ENCODE data around the gene SPRR2D.

DNA sequence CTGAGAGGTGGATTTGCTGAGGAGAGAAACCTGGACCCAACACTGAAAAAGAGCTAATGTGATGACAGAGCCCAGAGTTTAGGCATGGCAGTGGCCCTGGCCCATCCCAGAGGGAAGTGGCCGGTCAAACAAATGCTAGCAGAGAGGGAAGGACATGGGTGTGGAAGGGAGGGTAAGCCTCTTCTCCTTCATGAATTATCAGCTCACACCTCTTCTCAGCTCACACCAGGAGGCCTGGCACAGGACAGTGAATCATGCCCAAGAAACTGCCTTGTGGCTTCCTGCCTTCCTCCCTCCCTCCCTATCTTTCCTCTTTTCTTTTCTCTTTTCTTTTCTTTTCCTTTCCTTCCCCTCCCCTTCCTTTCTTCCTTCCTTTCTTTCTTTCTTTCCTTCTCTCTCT, 40.6 kb downstream of the SPRR2D start:
- TF ChIP-seq, protein P1, sequence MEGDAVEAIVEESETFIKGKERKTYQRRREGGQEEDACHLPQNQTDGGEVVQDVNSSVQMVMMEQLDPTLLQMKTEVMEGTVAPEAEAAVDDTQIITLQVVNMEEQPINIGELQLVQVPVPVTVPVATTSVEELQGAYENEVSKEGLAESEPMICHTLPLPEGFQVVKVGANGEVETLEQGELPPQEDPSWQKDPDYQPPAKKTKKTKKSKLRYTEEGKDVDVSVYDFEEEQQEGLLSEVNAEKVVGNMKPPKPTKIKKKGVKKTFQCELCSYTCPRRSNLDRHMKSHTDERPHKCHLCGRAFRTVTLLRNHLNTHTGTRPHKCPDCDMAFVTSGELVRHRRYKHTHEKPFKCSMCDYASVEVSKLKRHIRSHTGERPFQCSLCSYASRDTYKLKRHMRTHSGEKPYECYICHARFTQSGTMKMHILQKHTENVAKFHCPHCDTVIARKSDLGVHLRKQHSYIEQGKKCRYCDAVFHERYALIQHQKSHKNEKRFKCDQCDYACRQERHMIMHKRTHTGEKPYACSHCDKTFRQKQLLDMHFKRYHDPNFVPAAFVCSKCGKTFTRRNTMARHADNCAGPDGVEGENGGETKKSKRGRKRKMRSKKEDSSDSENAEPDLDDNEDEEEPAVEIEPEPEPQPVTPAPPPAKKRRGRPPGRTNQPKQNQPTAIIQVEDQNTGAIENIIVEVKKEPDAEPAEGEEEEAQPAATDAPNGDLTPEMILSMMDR (IDR thresholded peaks at IDR 0.05): no peak
- TF ChIP-seq POLR2AphosphoS5 (IDR thresholded peaks at IDR 0.05) (no peak), POLR2A (IDR thresholded peaks at IDR 0.05) (no peak)
